ENCODE measurements around the gene SEMA3A.

The SEMA3A gene

GRCh38 chr7:84210301-84210700, 15.7 kb upstream of the SEMA3A start:
- Mint-ChIP-seq H3K4me3 (no peak overlapping the region), H3K4me1 (no peaks in the 10 kb centered on the region), H3K27ac (no peak overlapping the region), H3K27me3 (no peaks in the 10 kb centered on the region), H3K9me3 (peaks cover 2% of the 10 kb centered on the region), H3K36me3 (no peaks in the 10 kb centered on the region)
- no peak for DNase-seq (ENCODE audit: low spot score in 2 of 2)
- ATAC-seq (ENCODE audit: low read depth): no peak

DNA sequence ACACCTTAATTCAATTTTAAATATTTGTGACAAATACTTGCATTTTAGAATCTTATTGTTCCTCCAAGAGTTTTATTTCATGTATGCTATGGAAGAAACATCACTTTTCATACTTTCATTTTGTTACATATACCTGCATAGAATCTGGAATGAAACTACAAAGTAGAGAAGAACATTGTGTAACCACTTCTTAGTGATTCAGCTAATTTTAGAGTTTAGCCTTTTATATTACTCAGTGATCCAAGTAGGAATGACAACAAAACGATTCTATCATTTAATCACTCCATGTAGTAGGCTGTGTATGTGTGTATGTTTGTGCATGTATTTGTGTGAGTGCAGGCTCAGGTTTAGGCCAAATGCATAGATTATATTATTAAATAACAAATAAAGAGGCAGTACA, 14.4 kb upstream of the SEMA3A start:
- DNase-seq (ENCODE audit: low spot score in 2 of 2): no peak
- no peak for ATAC-seq (ENCODE audit: low read depth)
- Mint-ChIP-seq H3K4me3 (no peak overlapping the region), H3K27ac (no peak overlapping the region), H3K27me3 (no peaks in the 10 kb centered on the region), H3K4me1 (no peaks in the 10 kb centered on the region), H3K9me3 (peaks cover 2% of the 10 kb centered on the region), H3K36me3 (no peaks in the 10 kb centered on the region)

GRCh38 chr7:84207615-84208014, 13.0 kb upstream of the SEMA3A start:
- H3K27me3 Mint-ChIP-seq: no peaks in the 10 kb centered on the region

GRCh38 chr7:84207025-84207424, 12.4 kb upstream of the SEMA3A start:
- Mint-ChIP-seq H3K4me3 (no peak overlapping the region), H3K4me1 (no peaks in the 10 kb centered on the region), H3K36me3 (no peaks in the 10 kb centered on the region), H3K9me3 (peaks cover 3% of the 10 kb centered on the region), H3K27me3 (no peaks in the 10 kb centered on the region), H3K27ac (no peak overlapping the region)
- DNase-seq (ENCODE audit: low spot score in 2 of 2) (no peak), ATAC-seq (ENCODE audit: low read depth) (no peak)

More at GRCh38 chr7:84207615-84208014, 13.0 kb upstream of the SEMA3A start:
- H3K4me3 Mint-ChIP-seq: no peak overlapping the region
- DNase-seq (ENCODE audit: low spot score in 2 of 2) (no peak), ATAC-seq (ENCODE audit: low read depth) (no peak)
- no peaks in the 10 kb centered on the region for H3K36me3 Mint-ChIP-seq
- H3K9me3 Mint-ChIP-seq: peaks cover 3% of the 10 kb centered on the region
- H3K27ac Mint-ChIP-seq: no peak overlapping the region
- H3K4me1 Mint-ChIP-seq: no peaks in the 10 kb centered on the region

- H3K4me1 Mint-ChIP-seq: no peaks in the 10 kb centered on the region
- H3K36me3 Mint-ChIP-seq: no peaks in the 10 kb centered on the region
- H3K9me3 Mint-ChIP-seq: peaks cover 2% of the 10 kb centered on the region
- H3K27ac Mint-ChIP-seq: no peak overlapping the region
- no peak for DNase-seq (ENCODE audit: low spot score in 2 of 2)
- H3K27me3 Mint-ChIP-seq: no peaks in the 10 kb centered on the region
- no peak for ATAC-seq (ENCODE audit: low read depth)
- H3K4me3 Mint-ChIP-seq: no peak overlapping the region
Observed at GRCh38 chr7:84204655-84205054, 10.1 kb upstream of the SEMA3A start.

DNA sequence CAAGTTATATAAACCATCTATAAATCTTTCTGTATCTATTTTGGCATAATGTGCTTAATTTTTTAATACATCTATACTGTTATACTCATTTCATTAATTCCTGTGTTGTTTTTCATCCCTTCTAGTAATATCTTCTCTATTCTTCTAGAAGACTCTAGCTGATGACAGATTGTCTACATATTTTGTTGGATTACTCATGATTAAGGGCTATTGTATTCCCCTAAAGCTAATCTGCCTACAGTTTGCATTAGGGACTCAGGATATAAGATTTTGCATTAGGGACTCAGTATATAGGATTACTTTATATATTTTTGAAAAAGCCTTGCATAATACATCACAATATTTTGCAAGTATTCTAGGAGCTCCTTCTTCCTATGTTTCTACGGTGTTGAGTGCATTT, 8.3 kb upstream of the SEMA3A start:
- Mint-ChIP-seq H3K4me1 (no peaks in the 10 kb centered on the region), H3K4me3 (no peak overlapping the region), H3K9me3 (peaks cover 2% of the 10 kb centered on the region), H3K27me3 (no peaks in the 10 kb centered on the region), H3K27ac (no peak overlapping the region), H3K36me3 (no peaks in the 10 kb centered on the region)
- no peak for DNase-seq (ENCODE audit: low spot score in 2 of 2)
- no peak for ATAC-seq (ENCODE audit: low read depth)

DNA sequence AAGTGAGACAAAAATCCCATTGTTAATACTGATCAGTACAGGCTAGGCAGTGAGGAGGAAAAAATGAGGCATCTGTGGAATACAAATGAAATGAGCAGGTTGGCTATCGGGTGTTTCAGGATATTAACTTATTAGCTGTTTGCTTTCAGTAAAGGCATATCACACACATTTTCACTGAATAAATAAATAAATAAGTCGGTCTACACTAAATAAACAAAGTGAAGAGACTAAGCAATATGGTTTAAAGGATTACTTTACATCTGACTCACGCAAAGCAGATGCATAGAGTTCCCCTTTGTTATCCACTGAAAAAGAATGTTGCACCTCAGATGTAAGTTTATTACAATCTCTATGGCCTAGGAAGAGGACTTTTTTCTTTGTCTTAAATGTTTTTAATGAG, 6.3 kb upstream of the SEMA3A start:
- ATAC-seq (ENCODE audit: low read depth) (no peak), DNase-seq (ENCODE audit: low spot score in 2 of 2) (no peak)
- no peak overlapping the region for H3K4me3 Mint-ChIP-seq
- peaks cover 2% of the 10 kb centered on the region for H3K9me3 Mint-ChIP-seq
- no peaks in the 10 kb centered on the region for H3K36me3 Mint-ChIP-seq
- no peaks in the 10 kb centered on the region for H3K27me3 Mint-ChIP-seq
- H3K27ac Mint-ChIP-seq: no peak overlapping the region
- no peaks in the 10 kb centered on the region for H3K4me1 Mint-ChIP-seq

DNA sequence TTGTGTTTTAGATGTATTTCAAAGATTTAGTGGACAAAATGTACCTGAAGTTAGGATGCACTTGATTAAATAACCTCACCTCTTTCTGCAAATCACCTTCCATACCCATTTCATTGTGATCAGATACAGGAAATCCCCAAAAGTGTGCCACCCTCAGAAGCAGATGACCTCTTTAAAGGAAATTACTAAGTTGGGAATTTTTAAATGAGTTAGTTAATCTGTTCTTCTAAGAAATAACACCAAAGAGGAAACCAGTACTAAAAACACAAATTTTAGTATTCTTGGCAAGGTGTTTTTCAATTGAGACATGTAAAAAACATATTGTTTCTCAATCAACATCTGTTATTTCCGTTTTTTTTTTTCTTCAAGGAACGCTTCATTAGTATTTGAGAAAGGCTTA, 4.6 kb upstream of the SEMA3A start:
- peaks cover 2% of the 10 kb centered on the region for H3K9me3 Mint-ChIP-seq
- H3K27me3 Mint-ChIP-seq: no peaks in the 10 kb centered on the region
- no peaks in the 10 kb centered on the region for H3K36me3 Mint-ChIP-seq
- no peak overlapping the region for H3K27ac Mint-ChIP-seq
- H3K4me1 Mint-ChIP-seq: peaks cover 4% of the 10 kb centered on the region
- H3K4me3 Mint-ChIP-seq: no peak overlapping the region
- ATAC-seq (ENCODE audit: low read depth) (no peak), DNase-seq (ENCODE audit: low spot score in 2 of 2) (no peak)

- H3K4me1 Mint-ChIP-seq: peaks cover 4% of the 10 kb centered on the region
- H3K4me3 Mint-ChIP-seq: no peak overlapping the region
- H3K36me3 Mint-ChIP-seq: no peaks in the 10 kb centered on the region
- no peaks in the 10 kb centered on the region for H3K9me3 Mint-ChIP-seq
- ATAC-seq (ENCODE audit: low read depth) (no peak), DNase-seq (ENCODE audit: low spot score in 2 of 2) (no peak)
- H3K27ac Mint-ChIP-seq: no peak overlapping the region
- no peaks in the 10 kb centered on the region for H3K27me3 Mint-ChIP-seq
Observed at GRCh38 chr7:84196084-84196503, 1.5 kb upstream of the SEMA3A start.

DNA sequence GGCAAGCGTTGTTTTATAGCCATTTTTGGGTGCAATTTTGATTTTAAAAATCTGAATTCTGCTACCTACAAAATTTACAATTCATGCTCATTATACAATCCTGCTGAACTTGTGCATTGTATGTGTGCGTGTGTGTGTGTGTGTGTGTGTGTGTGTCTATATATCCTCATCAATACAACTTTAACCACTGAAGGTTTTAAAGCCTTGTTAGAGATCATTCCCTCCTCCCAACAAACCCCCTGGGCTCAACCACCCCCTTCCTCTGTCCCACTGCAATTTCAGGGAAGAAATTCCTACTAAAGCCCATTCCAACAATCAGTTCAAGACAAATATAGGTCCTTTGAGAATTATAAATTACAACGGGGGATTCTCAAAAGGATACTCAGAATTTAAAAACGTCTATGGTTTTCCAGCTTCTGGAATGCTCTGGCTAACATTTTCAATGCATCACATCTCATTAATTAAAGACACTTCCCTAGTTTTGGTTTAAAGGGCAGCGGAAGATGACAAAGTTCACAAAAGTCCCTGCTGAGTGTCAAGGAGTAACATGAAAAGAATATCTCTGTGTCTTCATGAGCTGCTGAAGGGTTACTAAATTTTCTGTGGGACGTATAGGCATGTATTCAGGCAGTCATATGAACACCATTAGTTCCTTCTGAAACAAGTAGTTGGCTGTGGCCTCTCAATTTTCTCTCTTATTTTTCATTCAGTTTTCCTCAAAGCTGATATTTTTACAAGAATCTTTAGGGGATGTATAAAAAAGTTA, 889 bp upstream of the SEMA3A start:
- no peaks in the 10 kb centered on the region for H3K36me3 Mint-ChIP-seq
- H3K4me1 Mint-ChIP-seq: peaks cover 4% of the 10 kb centered on the region
- ATAC-seq (ENCODE audit: low read depth): no peak
- no peak for DNase-seq (ENCODE audit: low spot score in 2 of 2)
- H3K27me3 Mint-ChIP-seq: no peaks in the 10 kb centered on the region
- H3K9me3 Mint-ChIP-seq: no peaks in the 10 kb centered on the region
- H3K27ac Mint-ChIP-seq: no peak overlapping the region
- no peak overlapping the region for H3K4me3 Mint-ChIP-seq

- DNase-seq (ENCODE audit: low spot score in 2 of 2) (no peak), ATAC-seq (ENCODE audit: low read depth) (no peak)
- H3K9me3 Mint-ChIP-seq: no peaks in the 10 kb centered on the region
- H3K36me3 Mint-ChIP-seq: no peaks in the 10 kb centered on the region
- no peaks in the 10 kb centered on the region for H3K27me3 Mint-ChIP-seq
- H3K27ac Mint-ChIP-seq: no peak overlapping the region
- H3K4me1 Mint-ChIP-seq: peaks cover 4% of the 10 kb centered on the region
- no peak overlapping the region for H3K4me3 Mint-ChIP-seq
Observed at GRCh38 chr7:84193747-84194146, 842 bp downstream of the SEMA3A start.

DNA sequence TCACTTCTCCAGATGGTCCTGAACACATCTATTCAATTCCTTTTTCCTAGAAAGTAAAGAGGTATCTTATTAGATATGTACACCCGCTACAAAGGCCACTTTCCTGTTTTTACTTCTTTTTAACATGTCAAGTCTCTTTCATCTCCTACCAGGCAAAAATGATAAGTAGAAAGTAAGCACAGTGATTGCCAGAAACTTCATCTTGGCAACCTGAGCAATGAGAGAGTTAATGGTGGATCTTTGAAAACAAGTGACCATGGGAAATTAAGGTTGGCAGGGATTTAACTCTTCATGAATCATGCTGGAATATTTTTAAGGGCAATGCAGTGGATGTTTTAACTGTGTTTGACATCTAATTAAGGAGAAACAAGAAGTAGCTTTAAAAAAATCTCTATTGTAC, 2.7 kb downstream of the SEMA3A start:
- Mint-ChIP-seq H3K27ac (no peak overlapping the region), H3K36me3 (no peaks in the 10 kb centered on the region), H3K4me3 (no peak overlapping the region), H3K27me3 (no peaks in the 10 kb centered on the region), H3K4me1 (peaks cover 4% of the 10 kb centered on the region), H3K9me3 (no peaks in the 10 kb centered on the region)
- no peak for ATAC-seq (ENCODE audit: low read depth)
- DNase-seq (ENCODE audit: low spot score in 2 of 2): no peak

GRCh38 chr7:84191261-84191660, 3.3 kb downstream of the SEMA3A start:
- Mint-ChIP-seq H3K4me3 (no peak overlapping the region), H3K27me3 (no peaks in the 10 kb centered on the region), H3K27ac (no peak overlapping the region), H3K36me3 (no peaks in the 10 kb centered on the region), H3K4me1 (peaks cover 4% of the 10 kb centered on the region), H3K9me3 (no peaks in the 10 kb centered on the region)
- ATAC-seq (ENCODE audit: low read depth): no peak
- DNase-seq (ENCODE audit: low spot score in 2 of 2): no peak

DNA sequence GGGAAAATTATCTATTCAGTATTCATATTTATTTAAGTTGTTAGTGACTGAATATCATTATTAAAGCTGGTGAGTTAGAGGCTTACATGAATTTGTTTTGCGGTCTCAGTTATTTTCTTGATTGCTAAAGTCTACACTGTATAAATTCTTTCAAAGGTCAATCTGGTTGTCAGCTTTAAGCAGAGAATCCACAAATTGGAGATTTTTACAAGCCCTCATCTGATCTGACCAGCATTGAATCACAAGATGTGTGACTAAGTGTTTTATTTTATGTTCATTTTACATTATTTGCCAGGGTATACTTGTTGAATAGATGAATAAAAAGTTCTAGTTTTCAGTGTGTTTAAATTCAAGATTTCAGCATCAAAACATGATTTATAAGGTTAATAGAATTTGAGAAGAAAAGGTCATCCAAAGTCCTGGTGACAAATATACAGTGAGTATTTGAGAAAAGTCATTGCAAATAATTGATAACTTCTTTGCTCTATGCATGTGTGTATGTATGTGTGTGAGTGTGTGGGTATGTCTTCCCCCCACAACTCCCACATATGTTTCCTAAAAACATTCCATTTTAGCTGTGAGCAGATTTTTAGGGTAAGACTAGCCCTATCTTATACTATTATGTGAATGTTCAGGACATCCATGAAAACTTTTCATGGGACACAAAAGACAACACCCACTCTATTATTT, 4.4 kb downstream of the SEMA3A start:
- no peak for DNase-seq (ENCODE audit: low spot score in 2 of 2)
- Mint-ChIP-seq H3K4me1 (peaks cover 4% of the 10 kb centered on the region), H3K27ac (no peak overlapping the region), H3K27me3 (no peaks in the 10 kb centered on the region), H3K9me3 (no peaks in the 10 kb centered on the region), H3K36me3 (no peaks in the 10 kb centered on the region), H3K4me3 (no peak overlapping the region)
- ATAC-seq (ENCODE audit: low read depth): no peak

Measured in memory B cell (primary cell).